Stimulated activated naive CD4-positive, alpha-beta T cell (primary cell): ENCODE data around the gene FOXL1.

Experiments used
- DNase-seq, 6 experiments: peaks; one replicate each; lab custom pipeline; 2025; lab: John Stamatoyannopoulos, UW

Gene FOXL1

GRCh38 chr16:86568677-86569623 is 9.4 kb upstream of the FOXL1 start:
- DNase-seq = no peak

DNA sequence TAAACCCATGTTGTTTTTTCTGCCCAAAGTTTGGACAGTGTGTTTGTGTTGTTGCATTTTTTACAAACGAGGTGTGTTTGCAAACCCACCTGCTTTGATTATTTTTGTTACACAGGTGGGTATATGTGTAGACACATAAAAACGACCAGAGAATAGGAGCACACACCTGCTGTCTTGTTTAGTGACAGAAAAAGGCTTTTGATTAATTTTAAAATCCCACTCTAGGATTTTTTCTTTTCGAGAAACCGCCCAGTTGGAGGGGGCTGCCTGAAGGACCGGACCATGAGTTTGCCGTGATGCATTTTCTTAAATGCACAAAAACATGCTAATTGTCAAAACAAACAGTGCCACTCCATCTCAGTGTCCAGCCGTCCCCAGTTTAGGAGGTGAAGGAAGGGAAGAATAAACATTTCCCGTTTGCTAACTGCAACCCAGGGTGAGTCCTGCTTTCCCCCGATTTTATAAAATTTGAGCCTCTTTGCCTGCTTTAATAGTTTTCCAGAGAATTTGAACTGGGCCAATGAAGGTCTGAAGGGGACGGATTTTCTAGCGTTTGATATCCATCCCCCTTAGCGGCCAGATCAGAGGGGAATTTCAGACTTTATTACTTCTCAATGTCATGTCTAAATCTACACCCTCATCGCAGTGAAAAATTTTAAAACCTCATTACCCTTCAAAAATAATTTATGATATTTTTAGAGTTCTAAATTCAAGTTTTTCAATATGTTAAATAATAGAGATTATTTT is 8.5 kb upstream of the FOXL1 start:
- DNase-seq = no peak

- no peak for DNase-seq
Observed at GRCh38 chr16:86570558-86571529, 7.5 kb upstream of the FOXL1 start.

DNA sequence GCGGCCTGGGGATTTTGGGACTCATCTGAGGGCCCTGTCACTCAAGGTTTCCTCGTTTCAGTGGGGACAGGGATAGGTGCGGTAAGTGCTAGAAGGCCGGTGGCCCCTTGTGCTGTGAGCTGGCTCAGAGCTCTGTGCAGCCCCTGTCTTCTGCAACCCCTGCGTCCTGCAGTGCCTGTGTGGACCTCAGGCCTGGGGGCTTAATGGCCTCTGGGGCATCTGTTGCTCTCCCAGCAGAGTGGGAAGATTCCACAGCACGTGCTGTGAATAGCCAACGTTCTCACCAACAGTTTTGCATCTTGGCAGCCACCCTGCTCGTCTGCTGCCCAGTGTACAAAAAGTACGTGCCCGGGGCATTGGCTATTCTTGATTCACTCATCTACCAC is 6.8 kb upstream of the FOXL1 start:
- DNase-seq = no peak

DNA sequence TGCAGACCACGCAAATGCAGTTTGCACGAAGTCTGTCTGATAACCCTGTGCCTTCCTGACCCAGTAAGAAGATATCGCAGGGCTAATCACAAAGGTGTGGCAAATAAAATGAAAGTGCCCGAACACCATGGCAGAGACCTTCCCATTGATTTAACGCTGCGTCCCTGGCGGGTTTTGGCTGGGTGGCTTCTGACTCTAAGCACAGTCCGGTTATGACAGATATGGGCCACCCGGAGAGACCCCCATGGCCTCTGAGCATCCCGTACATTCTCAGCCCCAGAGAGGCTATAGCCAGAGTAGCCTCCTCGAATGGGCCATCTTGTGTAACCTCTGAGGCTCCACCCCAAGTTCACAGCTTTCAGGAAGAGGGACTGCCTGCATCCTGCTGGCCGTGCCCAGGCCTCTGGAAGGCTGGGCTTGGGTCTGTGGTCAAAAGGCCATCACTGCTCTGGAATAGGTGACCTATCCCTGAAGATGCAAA is 6.3 kb upstream of the FOXL1 start:
- DNase-seq = no peak

DNA sequence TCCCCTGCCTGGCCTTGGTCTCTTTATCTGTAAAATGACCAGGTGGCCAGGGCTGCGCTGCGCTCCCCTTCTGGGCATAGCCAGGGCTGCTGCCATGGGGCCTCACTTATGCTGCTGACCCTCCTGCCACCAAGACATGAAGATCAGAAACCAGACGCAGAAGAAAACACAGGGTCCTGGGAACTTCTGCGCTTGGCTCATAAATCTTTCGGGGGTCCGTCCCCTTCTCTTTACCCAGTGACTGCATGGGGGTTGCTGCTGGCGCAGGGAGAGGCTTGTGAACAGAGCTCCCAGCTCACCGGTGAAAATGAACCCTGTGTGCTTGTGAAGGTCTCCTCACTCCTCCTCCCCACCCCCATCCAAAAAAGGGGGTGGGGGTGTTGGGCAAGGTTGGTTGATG is 5.7 kb upstream of the FOXL1 start:
- DNase-seq = no peak

DNA sequence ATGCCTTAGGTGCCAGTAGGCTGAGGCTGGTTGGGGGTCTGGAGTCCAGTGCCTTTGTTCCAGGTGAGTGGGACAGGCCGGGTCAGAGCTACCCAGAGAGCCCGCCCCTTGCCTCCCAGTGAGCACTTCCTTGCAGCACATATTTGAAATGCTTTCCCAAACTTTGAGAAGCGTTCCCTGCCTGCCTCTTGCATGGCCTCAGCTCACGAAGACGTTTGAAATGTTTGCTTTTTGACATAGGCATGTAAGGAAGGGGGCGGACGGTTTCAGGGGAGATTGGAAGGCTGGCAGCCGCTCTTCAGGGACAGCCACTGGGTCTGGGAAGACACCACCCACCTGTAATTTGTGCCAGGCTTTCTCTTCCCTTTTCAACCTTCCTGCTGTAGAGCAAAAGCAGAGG is 5.1 kb upstream of the FOXL1 start:
- DNase-seq = no peak

GRCh38 chr16:86573646-86574508 is 4.5 kb upstream of the FOXL1 start:
- no peak for DNase-seq

GRCh38 chr16:86574646-86575045 is 3.7 kb upstream of the FOXL1 start:
- DNase-seq = no peak

DNA sequence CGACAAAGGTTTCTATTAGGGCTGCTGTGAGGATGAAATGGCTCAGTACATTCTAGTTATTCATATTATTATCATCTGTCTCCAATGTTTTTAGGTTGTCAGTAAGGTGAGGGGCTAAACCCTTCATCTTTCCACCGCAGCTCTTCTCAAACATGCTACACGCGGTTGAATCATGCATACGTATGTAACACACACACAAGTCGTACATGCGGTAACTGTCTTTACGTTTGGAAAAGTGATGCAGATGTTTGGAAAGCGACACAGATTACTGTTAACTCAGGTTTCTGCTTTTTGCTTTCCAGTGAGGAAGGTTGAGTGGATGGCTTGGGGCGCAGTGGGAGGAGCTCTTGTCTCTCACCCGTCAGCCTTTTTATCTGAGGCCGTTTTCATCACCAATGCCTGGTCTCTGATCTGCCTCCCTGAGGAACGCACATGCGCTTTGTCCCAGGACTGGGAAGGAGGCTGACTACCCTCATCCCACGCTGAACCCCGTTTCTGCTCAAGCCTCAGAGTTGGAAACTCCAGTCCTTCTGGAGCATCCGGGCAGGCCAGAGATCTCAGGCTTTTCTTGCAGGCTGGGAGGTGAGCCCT is 3.2 kb upstream of the FOXL1 start:
- DNase-seq = no peak

DNA sequence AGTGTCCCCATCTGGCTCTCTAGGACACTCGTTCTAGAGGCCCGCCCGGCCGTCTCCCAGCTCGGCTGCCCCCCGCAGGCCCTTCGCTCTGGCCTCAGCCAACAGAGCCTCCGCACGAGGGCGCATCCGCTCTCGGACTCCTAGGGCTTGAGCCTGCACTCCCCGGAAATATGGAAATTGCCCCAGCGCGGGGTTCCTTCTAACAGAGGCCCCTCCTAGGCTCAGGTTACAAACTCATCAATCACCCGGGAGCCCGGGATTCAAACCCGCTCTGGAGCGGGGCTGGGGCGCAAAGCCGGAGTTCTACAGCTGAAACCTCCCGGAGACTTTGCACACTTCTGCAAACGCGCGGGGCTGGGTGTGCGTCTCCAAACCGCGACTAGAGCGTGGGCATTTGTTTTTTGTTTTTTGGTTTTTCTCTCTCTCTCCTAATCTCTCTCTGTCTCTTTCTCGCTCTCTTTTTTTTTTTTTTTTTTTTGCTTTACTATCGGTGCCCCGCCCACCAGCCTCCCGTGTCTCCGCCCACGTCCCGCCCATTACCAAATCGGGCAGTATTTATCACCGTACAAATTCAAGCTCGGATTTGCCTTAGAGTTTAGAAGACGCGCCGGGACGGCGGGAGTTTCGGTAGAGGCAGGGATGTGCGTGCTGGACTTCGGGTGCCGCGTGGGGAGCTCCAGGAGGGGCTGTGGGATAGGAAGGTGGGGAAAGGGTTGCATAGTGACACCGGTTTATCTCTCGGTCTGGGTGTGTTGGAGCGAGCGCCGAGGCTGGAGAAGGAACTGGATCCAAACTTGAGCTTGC is 2.4 kb upstream of the FOXL1 start:
- DNase-seq = peak in 4 of 6 experiments; percentile 11 to 35 (median 23)

DNA sequence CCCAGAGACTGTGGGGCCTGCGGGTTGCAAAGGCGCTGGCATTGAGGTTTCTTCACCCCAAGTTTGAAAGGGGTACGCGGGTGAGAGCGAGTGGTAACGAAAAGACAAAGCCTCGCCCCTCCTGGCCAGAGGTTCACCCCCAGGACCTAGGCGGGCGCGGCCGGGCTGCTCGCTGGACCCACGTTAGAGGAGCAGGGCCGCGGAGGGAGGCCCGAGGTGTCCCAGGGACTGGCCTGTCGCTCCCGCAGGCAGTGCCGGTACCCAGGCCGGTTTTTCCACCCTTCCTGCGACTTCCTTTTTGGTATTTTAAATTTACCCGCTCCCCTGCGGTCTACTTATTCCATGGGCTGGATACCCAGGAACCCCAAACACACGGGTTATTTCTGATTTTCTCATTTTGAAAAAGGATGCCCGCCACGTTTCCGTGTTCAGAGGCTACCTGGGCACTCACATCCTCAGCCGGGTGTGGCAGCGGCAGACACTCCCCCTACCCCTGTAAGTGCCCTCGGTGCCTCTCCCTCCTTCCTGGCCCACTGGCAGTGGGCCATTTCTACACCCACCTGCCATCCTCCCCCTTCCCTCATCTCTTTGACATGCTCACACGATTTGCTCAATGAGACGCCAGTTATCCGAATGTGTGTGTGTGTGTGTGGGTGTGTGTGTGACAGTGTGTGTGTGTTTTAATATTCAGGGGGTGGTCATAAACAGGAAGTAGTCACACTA is 1.6 kb upstream of the FOXL1 start:
- DNase-seq = no peak

DNA sequence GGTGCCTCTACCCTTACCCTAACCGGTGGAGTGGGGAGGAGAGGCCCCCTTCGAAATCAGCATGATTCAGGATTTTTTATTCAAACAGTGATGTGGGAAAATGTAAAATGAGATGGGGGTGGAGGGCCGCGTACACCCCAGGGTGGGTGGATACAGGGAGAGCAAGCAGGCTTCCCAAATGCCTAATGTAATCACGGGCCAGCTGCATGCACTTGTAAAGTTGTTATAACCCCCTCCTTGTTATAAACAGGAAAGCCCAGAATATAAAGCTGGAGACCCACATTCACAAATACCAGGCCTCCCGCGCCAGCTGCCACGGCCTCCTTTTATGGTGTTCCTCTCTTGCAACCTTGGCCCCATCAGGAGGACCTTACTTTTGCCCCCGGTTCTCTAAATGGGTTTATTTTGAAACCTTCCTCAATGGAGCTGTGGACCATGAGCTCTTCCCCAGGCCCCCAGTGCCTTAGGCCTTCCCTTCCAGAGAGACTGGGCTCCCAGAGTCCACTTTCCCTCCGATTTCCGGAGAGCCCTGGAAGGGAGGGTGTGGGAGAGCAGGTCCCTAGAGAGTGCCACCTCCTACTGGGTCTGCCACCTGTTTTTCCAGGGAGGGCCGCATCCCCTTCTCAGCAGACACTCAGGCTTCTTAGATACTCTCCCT is 906 bp upstream of the FOXL1 start:
- no peak for DNase-seq

DNA sequence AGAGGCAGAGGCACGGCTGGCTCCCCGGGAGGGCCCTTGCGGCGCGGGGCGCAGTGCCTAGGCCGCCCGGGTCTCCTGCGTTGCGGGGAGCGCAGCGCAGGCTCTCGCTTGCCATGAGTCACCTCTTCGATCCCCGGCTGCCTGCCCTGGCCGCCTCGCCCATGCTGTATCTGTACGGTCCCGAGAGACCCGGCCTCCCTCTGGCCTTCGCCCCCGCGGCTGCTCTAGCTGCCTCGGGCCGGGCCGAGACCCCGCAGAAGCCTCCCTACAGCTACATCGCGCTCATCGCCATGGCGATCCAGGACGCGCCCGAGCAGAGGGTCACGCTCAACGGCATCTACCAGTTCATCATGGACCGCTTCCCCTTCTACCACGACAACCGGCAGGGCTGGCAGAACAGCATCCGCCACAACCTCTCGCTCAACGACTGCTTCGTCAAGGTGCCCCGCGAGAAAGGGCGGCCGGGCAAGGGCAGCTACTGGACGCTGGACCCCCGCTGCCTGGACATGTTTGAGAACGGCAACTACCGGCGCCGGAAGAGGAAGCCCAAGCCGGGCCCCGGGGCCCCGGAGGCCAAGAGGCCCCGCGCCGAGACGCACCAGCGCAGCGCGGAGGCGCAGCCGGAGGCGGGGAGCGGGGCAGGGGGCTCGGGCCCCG is 390 bp downstream of the FOXL1 start:
- DNase-seq = no peak

DNA sequence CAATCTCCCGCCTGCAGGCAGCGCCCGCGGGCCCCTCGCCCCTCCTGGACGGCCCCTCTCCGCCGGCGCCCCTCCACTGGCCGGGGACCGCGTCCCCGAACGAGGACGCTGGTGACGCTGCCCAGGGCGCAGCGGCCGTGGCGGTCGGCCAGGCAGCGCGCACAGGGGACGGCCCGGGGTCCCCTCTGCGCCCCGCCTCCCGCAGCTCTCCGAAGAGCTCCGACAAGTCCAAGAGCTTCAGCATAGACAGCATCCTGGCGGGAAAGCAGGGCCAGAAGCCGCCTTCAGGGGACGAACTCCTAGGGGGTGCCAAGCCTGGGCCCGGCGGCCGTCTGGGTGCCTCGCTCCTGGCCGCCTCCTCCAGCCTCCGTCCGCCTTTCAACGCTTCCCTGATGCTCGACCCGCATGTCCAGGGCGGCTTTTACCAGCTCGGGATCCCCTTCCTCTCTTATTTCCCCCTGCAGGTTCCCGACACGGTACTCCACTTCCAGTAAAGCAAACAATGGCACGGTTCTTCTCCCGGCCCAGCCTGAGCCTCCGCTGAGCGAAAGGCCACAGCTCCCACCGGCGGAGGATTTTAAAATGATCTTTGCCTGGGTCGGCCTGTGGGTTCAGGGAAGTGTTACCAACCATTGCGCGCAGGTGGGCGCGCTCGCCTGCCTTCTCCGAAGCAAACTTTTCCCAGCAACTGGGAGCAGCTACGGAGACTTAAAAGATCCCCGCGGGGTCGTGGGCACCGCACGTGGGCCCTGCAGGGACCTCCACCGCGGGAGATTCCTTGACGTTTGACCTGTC is 1.1 kb downstream of the FOXL1 start:
- no peak for DNase-seq

DNA sequence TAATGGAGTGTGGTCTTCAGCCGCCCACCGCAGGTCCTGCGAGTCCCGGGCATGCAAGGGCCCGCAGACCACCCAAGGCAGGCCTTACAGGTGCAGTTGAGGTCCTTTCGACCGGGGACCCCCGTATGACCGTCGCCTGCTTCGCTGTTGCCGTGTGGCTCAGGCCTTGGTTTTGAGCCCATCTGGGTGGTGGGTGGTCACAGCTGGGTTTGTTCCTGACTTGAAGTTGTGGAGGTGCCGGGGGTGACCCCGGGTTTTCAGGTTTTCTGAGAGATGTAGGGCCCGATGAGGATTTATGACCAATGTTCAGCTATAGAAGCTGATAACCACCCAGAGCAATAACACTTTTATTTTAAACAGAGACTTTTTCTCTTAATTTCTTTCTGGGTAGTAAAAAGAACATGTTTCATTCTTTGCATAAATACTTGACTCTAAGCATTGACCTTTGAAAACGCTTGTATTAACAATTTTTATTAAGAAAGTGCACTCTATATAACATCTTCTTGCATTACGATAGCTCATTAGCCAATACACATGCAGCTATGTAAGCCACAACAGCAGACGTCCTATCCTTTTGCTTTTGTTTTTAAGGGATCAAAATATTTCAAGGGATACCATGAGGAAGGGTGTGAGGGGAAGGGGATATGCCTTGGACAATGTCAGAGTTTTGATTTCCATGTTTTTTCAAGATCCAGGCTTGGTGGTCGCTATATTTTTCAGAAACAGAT is 1.9 kb downstream of the FOXL1 start:
- no peak for DNase-seq
